ENCODE results near the gene CRYAB. TPM values are rescaled to one million over a fixed set of nuclear protein-coding genes. Genes with fewer than 3 reads are reported as not detected.

Gene CRYAB
- polyA plus RNA-seq, 1 experiment = 76.7 TPM

DNA sequence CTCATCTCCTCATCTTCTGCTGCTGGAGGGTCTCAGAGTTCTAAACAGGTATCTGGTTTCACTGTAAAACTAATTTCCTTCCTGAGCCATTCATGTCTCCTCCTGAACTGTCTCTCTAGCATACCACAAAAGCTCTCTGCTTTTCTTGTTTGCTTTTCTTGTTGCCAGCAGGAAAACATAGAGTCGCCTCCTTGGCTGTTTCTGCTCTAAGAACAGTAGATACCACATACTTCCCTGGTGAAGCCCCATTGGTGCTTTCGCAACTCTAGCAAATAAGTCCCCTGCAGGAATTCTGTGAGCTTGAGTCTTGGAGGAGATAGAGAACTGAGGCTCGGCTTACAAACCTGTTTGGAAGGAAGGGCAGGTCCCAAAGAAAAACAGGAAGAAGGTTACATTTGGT is 32.6 kb upstream of the CRYAB start:
- H3K36me3 ChIP-seq (ENCODE audit: control insufficient read depth, insufficient read depth, low read length) = no peaks in the 10 kb centered on the region
- no peaks in the 10 kb centered on the region for H3K27me3 ChIP-seq (ENCODE audit: control insufficient read depth, insufficient read depth, low read length)
- H3K4me3 ChIP-seq (ENCODE audit: low read depth, low read length) = no peak overlapping the region
- TF ChIP-seq, protein P1, sequence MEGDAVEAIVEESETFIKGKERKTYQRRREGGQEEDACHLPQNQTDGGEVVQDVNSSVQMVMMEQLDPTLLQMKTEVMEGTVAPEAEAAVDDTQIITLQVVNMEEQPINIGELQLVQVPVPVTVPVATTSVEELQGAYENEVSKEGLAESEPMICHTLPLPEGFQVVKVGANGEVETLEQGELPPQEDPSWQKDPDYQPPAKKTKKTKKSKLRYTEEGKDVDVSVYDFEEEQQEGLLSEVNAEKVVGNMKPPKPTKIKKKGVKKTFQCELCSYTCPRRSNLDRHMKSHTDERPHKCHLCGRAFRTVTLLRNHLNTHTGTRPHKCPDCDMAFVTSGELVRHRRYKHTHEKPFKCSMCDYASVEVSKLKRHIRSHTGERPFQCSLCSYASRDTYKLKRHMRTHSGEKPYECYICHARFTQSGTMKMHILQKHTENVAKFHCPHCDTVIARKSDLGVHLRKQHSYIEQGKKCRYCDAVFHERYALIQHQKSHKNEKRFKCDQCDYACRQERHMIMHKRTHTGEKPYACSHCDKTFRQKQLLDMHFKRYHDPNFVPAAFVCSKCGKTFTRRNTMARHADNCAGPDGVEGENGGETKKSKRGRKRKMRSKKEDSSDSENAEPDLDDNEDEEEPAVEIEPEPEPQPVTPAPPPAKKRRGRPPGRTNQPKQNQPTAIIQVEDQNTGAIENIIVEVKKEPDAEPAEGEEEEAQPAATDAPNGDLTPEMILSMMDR (IDR thresholded peaks at IDR 0.05; ENCODE audit: insufficient read depth, low read depth, low read length) = no peak
- CTCF ChIA-PET = interaction anchor here (0.7 to 2.3 kb wide), 7 partner anchors 10 to 73 kb away, joined by 3 to 12 read pairs (median 3); partner anchors contain the start of gene ALG9
- DNase-seq (ENCODE audit: low read depth) = peak; percentile 34
- POLR2A ChIA-PET = no interaction called here

DNA sequence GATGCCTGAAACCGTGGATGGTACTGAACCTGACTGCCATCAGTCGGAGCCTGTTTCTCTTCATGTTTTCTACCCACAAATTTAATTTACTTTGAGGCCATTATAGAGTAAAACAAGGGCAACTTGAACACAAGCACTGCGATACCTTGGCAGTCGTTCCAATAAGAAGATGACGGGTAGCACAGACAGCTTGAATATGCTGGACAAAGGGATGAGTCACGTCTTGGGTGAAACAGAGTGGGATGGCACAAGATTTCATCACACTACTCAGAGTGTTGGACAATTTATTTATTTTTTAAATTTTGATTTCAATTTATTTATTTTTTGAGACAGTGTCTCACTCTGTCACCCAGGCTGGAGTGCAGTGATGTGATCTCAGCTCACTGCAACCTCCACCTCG is 31.3 kb upstream of the CRYAB start:
- TF ChIP-seq, protein P1 (IDR thresholded peaks at IDR 0.05; ENCODE audit: insufficient read depth, low read depth, low read length) = no peak
- H3K27me3 ChIP-seq (ENCODE audit: control insufficient read depth, insufficient read depth, low read length) = no peaks in the 10 kb centered on the region
- H3K36me3 ChIP-seq (ENCODE audit: control insufficient read depth, insufficient read depth, low read length) = no peaks in the 10 kb centered on the region
- no peak for DNase-seq (ENCODE audit: low read depth)
- ChIA-PET POLR2A (no interaction called here), CTCF (interaction anchor here (1.0 to 2.8 kb wide), 2 partner anchors 11 to 24 kb away, joined by 3 to 11 read pairs; partner anchors contain the start of gene C11orf52)
- H3K4me3 ChIP-seq (ENCODE audit: low read depth, low read length) = no peak overlapping the region

DNA sequence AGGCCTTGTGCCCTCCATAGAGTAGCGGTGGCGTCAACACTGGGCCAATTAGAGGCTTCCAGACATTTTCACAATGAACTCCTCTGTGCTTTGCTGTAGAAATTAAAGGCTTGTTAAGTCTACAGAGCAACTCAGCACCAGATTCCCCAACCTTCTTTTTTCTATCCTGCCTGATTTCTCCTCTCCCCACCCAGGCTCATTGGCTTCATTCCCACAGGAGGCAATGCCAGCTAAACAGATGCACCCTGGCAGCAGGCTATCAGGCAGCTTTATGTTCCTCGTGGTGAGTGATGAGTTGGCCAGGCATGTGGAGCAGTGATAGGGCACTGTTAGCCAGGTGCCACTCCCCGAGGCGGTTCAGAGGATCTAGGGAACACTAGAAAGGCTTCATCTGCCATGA is 30.4 kb upstream of the CRYAB start:
- POLR2A ChIA-PET = no interaction called here

DNA sequence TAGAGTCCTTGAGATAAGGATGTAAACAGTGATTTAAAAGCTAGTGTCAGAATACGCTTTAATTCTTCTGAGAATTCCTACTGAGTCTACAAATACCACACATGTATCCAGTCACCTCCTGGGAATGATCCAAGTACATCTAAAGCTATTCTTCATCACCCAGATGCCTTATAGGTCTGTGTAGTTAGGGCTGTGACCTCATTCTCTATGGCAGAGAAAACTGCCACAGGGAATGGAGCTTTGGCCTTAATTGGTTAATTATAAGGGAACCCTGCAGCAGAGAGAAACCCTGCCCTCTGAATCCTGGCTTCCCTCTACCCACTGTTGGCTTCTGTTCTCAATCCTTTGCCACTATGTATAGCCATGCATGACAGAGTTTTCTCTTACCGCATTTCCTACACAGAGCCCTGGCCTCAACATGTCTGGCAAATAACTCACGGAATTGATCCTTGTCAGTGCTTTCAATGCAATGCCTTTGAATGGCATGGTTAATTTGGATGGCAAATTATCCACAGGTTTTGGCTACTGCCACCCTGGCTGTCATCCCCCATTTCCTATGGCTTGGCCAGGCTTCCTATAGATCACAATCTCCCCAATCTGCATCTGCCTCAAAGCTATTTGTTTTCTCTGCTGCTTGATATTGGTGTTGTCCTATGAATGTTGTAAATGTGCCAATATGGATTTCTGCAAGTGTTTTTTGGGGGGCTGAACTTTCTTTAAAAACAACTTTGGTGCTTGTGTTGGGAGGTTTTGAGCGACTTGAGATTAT is 28.4 kb upstream of the CRYAB start:
- ChIA-PET CTCF (interaction anchor here (1.6 to 2.8 kb wide), 3 partner anchors 8 to 57 kb away, joined by 5 to 11 read pairs (median 7); no protein-coding TSS in a partner anchor), POLR2A (interaction anchor here (1.0 kb wide), 1 partner anchor 13 kb away, joined by 5 read pairs; no protein-coding TSS in a partner anchor)
- TF ChIP-seq, protein P1 (IDR thresholded peaks at IDR 0.05; ENCODE audit: insufficient read depth, low read depth, low read length) = no peak
- H3K4me3 ChIP-seq (ENCODE audit: low read depth, low read length) = no peak overlapping the region
- no peak for DNase-seq (ENCODE audit: low read depth)
- H3K36me3 ChIP-seq (ENCODE audit: control insufficient read depth, insufficient read depth, low read length) = no peaks in the 10 kb centered on the region
- no peaks in the 10 kb centered on the region for H3K27me3 ChIP-seq (ENCODE audit: control insufficient read depth, insufficient read depth, low read length)

More for the DNA sequence above, 30.4 kb upstream of the CRYAB start:
- Histone ChIP-seq H3K4me3 (ENCODE audit: low read depth, low read length) (no peak overlapping the region), H3K36me3 (ENCODE audit: control insufficient read depth, insufficient read depth, low read length) (no peaks in the 10 kb centered on the region), H3K27me3 (ENCODE audit: control insufficient read depth, insufficient read depth, low read length) (no peaks in the 10 kb centered on the region)
- DNase-seq (ENCODE audit: low read depth) = no peak
- CTCF ChIA-PET = interaction anchor here (1.0 to 2.8 kb wide), 2 partner anchors 10 to 23 kb away, joined by 3 to 11 read pairs; partner anchors contain the start of gene C11orf52
- TF ChIP-seq, protein P1 (IDR thresholded peaks at IDR 0.05; ENCODE audit: insufficient read depth, low read depth, low read length) = no peak

DNA sequence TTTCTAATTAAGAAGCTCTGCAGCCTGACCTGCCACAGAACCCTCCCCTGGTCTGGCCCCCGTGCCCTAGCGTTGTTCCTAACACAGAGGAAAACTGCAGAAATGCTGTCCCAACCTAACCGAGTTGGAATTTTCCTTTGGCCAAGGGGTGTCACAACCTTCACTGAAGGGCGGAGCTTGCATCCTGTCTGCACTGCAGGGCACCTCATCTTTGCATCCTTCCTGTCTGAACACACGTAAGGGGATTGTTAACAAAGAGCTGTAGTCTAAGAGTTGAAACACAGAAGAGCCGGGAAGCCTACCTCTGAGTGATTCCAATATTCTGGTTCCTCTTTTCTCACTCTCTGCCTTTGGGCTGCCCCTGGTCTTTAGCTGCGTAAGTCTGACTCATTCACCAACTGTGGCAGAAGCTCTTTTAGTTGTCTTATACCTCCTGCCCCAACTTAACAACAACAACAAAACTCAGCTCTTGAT is 27.2 kb upstream of the CRYAB start:
- no peak overlapping the region; the same call in 1 of the 2 replicates for H3K4me3 ChIP-seq (ENCODE audit: low read depth, low read length)
- CTCF ChIA-PET = interaction anchor here (0.8 to 6.3 kb wide), 5 partner anchors 23 to 68 kb away, joined by 3 to 65 read pairs (median 3); partner anchors contain the start of gene ALG9
- no peaks in the 10 kb centered on the region for H3K36me3 ChIP-seq (ENCODE audit: control insufficient read depth, insufficient read depth, low read length)
- no peak for DNase-seq (ENCODE audit: low read depth)
- no peaks in the 10 kb centered on the region for H3K27me3 ChIP-seq (ENCODE audit: control insufficient read depth, insufficient read depth, low read length)
- POLR2A ChIA-PET = interaction anchor here (0.6 kb wide), 1 partner anchor 78 kb away, joined by 4 read pairs; no protein-coding TSS in a partner anchor
- TF ChIP-seq, protein P1 (IDR thresholded peaks at IDR 0.05; ENCODE audit: insufficient read depth, low read depth, low read length) = no peak
